ENCODE data around the gene TMEM132C. TPM values are rescaled to one million over a fixed set of nuclear protein-coding genes. Genes with fewer than 3 reads are reported as not detected.

The TMEM132C gene
- total and polyA plus RNA-seq, 2 of the 8 experiments (the other 6 are each of a cell fraction or from before 2014, with no cell fraction given): 0.23 to 0.76 TPM

- TF ChIP-seq GABPA (IDR thresholded peaks at IDR 0.05; ENCODE audit: borderline replicate concordance, insufficient read depth, low read length): no peak
- TF ChIP-seq FOSL1 (IDR thresholded peaks at IDR 0.05; ENCODE audit: insufficient read depth, low read depth, low read length): no peak
- TF ChIP-seq KDM1A (IDR thresholded peaks at IDR 0.05; ENCODE audit: borderline replicate concordance, low read length): no peak
- no peak for TF ChIP-seq RXRA (IDR thresholded peaks at IDR 0.05; ENCODE audit: insufficient read depth, low read depth, low read length)
- no peak for TF ChIP-seq PHF8 (conservative IDR thresholded peaks at IDR 0.05; ENCODE audit: low read depth, low read length)
These were observed 461.0 kb downstream of the TMEM132C start (continued) for GRCh38 chr12:128727999-128728398.
